SJSA1 (cell line): ENCODE results near the gene PDLIM7. TPM values are rescaled to one million over a fixed set of nuclear protein-coding genes. Genes with fewer than 3 reads are reported as not detected.
"Not testable (repeated sequence)": the region's sequence is repeated elsewhere in the genome, so short reads cannot be mapped to it uniquely, and the experiment has no call there.

Source experiments
- DNase-seq, 2 experiments: peaks; one replicate each; pipeline ENCODE4 v3.0.0-alpha.2; 2015 to 2020; ENCODE audit warnings: low spot score in 2 of 2, low read depth in 1 of 2
- H3K27ac ChIP-seq: fragments of 250-450 bp; sonication (Bioruptor Pico); 2 replicates; pipeline ENCODE4 v1.5.1; 2020; ENCODE audit warnings: mild to moderate bottlenecking, moderate library complexity
- H3K27me3 ChIP-seq: fragments of 250-450 bp; sonication (Bioruptor Pico); replicated peaks from 2 replicates; pipeline ENCODE4 v1.5.1; 2020; ENCODE audit warnings: mild to moderate bottlenecking, moderate library complexity
- H3K36me3 ChIP-seq: fragments of 250-450 bp; sonication (Bioruptor Pico); 2 replicates; pipeline ENCODE4 v1.5.1; 2020; ENCODE audit warnings: mild to moderate bottlenecking
- H3K4me1 ChIP-seq: fragments of 250-450 bp; sonication (Bioruptor Pico); replicated peaks from 2 replicates; pipeline ENCODE4 v1.6.1; 2021; ENCODE audit warnings: mild to moderate bottlenecking
- H3K4me3 ChIP-seq: fragments of 250-450 bp; sonication (Bioruptor Pico); 2 replicates; pipeline ENCODE4 v1.5.1; 2020; ENCODE audit warnings: mild to moderate bottlenecking
- H3K9me3 ChIP-seq: fragments of 250-450 bp; sonication (Bioruptor Pico); replicated peaks from 2 replicates; pipeline ENCODE4 v1.5.1; 2020; ENCODE audit warnings: mild to moderate bottlenecking
- total RNA-seq: library from RNA; depleted of rRNA; stranded (reverse); fragments of >200 nt; shearing (Covaris generic); gene quantifications from 2 replicates; pipeline ENCODE4 v1.2.3, GENCODE V29; 2014; rRNA removed

PDLIM7 gene
- 175 and 274 TPM in 2 replicates for total RNA-seq

GRCh38 chr5:177497292-177498012 is at the start of gene PDLIM7:
PDLIM7 (minus strand) TSS chr5:177497604; CDS start chr5:177496512, 1,092 bp downstream.
- H3K27me3 ChIP-seq = no peaks in the 10 kb centered on the region
- H3K36me3 ChIP-seq = peaks cover 45% of the 10 kb centered on the region
- peak; percentile 98 to 100 for DNase-seq
- peak within 1 kb of the TSS; percentile 60 for H3K27ac ChIP-seq
- H3K4me3 ChIP-seq = peak within 1 kb of the TSS; percentile 68
- peaks cover 51% of the 10 kb centered on the region for H3K4me1 ChIP-seq
- no peaks in the 10 kb centered on the region for H3K9me3 ChIP-seq

- H3K36me3 ChIP-seq = peaks cover 43% of the 10 kb centered on the region
- 0 out of 2 replicates have a peak, but pooled peaks cover 3% of the 10 kb centered on the region for H3K9me3 ChIP-seq
- DNase-seq = peak; percentile 91 to 95
- H3K27ac ChIP-seq = peak overlapping the region; percentile 39
- H3K27me3 ChIP-seq = no peaks in the 10 kb centered on the region
- H3K4me3 ChIP-seq = no peak overlapping the region
- peaks cover 15% of the 10 kb centered on the region for H3K4me1 ChIP-seq
These were observed 48.9 kb upstream of the PDLIM7 start for GRCh38 chr5:177546258-177546741.

DNA sequence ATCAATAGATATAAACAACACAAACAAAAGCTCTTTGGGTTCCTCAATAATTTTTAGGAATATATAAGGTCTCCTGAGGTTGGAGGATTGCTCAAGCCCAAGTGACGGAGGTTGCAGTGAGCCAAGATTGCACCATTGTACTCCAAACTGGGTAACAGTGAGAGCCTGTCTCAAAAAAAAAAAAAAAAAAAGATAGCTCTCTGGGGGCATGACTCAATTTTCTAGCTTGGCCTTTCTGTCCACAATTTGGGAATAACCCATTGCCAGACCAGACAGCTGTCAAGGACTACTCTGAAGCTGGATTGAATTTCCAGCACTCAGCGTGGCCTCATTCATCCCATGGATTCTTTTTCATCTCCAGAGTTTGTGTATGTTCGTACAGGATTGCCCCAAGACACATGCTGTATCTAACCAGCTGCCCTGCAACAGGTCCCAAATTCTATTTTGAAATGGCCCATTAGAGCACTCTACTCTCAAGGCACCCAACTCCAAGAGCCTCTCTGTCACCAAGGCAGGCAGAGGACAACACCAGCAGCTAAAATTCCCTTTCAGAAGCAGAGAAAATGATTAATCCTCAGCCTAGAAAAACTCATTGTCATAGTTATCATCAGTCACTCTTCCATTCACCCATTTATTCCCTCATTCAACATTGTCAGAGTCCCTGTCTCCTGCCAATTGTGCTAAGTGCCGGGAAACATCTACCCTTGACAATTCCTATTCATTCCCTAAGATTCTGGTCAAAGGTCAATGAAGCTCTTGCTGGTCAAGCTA is 48.3 kb upstream of the PDLIM7 start:
- Histone ChIP-seq H3K27ac (peak overlapping the region; percentile 0; the same call in 1 of the 2 replicates), H3K9me3 (0 out of 2 replicates have a peak, but pooled peaks cover 3% of the 10 kb centered on the region), H3K27me3 (no peaks in the 10 kb centered on the region), H3K36me3 (peaks cover 41% of the 10 kb centered on the region), H3K4me3 (no peak overlapping the region), H3K4me1 (peaks cover 15% of the 10 kb centered on the region)
- no peak for DNase-seq

- H3K27ac ChIP-seq = no peak overlapping the region
- peaks cover 26% of the 10 kb centered on the region for H3K4me1 ChIP-seq
- no peak for DNase-seq
These were observed 45.5 kb upstream of the PDLIM7 start for GRCh38 chr5:177542816-177543465.

GRCh38 chr5:177540438-177540837 is 43.0 kb upstream of the PDLIM7 start:
- no peaks in the 10 kb centered on the region for H3K9me3 ChIP-seq
- H3K27me3 ChIP-seq = no peaks in the 10 kb centered on the region
- DNase-seq = no peak
- H3K4me1 ChIP-seq = peaks cover 29% of the 10 kb centered on the region
- no peak overlapping the region for H3K27ac ChIP-seq
- H3K4me3 ChIP-seq = no peak overlapping the region
- H3K36me3 ChIP-seq = peaks cover 56% of the 10 kb centered on the region

More at GRCh38 chr5:177542816-177543465, 45.5 kb upstream of the PDLIM7 start:
- no peak overlapping the region for H3K4me3 ChIP-seq
- H3K36me3 ChIP-seq = peaks cover 42% of the 10 kb centered on the region
- H3K9me3 ChIP-seq = 0 out of 2 replicates have a peak, but pooled peaks cover 3% of the 10 kb centered on the region
- no peaks in the 10 kb centered on the region for H3K27me3 ChIP-seq

DNA sequence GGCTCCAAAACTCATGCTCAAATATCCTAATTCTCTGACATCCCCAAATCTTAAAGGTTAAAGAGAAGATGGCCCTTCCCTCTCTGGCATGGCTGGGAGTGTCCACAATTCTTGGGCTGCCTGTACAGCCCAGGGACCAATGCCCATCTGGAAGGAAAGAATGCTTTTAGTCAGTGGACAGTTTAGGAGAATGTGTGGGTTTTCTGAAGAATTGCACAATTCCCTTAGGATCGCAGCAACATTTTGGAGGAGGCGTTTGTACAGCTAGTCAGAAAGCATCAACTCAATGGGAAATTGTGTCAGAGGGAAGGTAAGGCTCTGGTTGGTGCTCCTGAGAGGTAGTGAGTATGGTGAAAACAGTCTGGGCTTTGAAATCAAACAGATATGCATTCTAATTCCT is 42.0 kb upstream of the PDLIM7 start:
- no peak for DNase-seq

GRCh38 chr5:177538876-177539275 is 41.5 kb upstream of the PDLIM7 start:
- H3K36me3 ChIP-seq = peaks cover 58% of the 10 kb centered on the region
- H3K27me3 ChIP-seq = no peaks in the 10 kb centered on the region
- H3K27ac ChIP-seq = no peak overlapping the region
- no peak overlapping the region for H3K4me3 ChIP-seq
- DNase-seq = no peak
- H3K9me3 ChIP-seq = no peaks in the 10 kb centered on the region
- H3K4me1 ChIP-seq = peaks cover 29% of the 10 kb centered on the region

More for the DNA sequence above, 42.0 kb upstream of the PDLIM7 start:
- Histone ChIP-seq H3K4me3 (no peak overlapping the region), H3K4me1 (peaks cover 29% of the 10 kb centered on the region), H3K27ac (no peak overlapping the region), H3K27me3 (no peaks in the 10 kb centered on the region), H3K36me3 (peaks cover 60% of the 10 kb centered on the region), H3K9me3 (no peaks in the 10 kb centered on the region)

DNA sequence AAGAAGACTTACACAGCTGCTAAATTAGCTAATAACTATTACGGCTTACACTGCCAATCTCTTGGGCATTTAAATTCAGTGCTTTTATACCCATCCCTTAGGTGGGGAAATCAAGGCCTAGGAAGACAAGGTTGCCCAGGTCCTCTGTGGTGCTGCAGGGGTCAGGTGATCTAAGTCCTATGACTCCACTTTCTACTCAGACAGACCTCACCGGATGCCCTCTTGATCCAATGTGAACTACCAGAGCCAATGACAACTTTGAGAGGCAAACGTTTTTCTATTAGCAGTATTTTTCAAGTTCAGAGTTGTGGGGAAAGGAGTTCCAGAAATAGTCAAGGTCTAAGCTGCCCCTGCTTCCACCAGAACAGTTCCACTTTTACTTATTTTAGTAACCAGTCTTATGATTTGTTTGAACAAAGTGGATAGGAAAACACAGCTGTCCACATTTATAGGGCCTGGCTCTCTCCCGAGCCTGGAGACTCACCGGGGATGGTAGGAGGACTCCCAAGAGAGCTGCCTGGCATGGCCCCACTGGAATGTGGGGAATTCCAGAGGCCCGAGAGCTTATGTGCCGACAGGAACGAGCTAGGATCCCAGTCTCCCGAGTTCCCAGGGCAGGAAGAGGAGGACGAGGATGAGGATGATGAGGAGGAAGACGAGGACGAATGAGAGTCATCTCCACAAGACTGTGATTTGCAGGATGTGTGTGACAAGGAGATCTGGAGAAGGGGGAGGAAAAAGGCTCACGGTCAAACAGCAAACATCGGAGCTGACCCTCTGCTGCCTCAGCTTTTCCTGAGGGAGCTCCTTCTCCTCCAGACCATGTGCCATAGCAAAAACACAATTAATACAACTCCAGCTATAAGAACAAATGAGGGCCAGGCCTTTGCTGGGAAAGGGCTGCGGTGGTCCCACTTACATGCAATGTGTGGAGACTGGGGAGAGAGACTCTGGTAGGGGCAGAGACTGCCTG is 40.3 kb upstream of the PDLIM7 start:
- Histone ChIP-seq H3K27ac (peak overlapping the region; percentile 71), H3K36me3 (peaks cover 58% of the 10 kb centered on the region), H3K4me1 (peaks cover 29% of the 10 kb centered on the region), H3K9me3 (no peaks in the 10 kb centered on the region), H3K4me3 (no peak overlapping the region), H3K27me3 (no peaks in the 10 kb centered on the region)
- peak; percentile 93 to 96 for DNase-seq

DNA sequence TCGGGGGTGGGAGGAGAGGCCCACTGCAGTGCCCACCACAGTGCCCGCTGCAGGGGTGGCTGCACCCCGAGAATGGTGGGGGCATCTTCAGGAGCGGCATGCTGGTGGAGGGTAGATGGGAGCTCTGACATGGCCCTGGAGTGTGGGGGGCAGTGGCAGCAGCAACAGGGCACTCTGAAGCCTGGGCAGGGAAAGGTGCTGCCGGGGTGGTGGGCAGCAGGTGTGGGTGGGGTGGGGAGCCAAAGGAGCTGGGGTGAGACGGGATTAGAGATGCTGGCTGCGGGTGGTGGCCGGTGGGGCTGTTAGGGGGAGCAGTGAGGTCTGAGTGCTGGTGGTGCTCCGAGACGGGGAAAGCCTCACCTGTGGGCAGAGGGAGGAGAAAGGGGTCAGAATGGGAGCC is 39.0 kb upstream of the PDLIM7 start:
- H3K27me3 ChIP-seq = no peaks in the 10 kb centered on the region
- no peak for DNase-seq
- H3K36me3 ChIP-seq = peaks cover 61% of the 10 kb centered on the region
- H3K9me3 ChIP-seq = no peaks in the 10 kb centered on the region
- no peak overlapping the region for H3K4me3 ChIP-seq
- no peak overlapping the region for H3K27ac ChIP-seq
- peaks cover 29% of the 10 kb centered on the region for H3K4me1 ChIP-seq

DNA sequence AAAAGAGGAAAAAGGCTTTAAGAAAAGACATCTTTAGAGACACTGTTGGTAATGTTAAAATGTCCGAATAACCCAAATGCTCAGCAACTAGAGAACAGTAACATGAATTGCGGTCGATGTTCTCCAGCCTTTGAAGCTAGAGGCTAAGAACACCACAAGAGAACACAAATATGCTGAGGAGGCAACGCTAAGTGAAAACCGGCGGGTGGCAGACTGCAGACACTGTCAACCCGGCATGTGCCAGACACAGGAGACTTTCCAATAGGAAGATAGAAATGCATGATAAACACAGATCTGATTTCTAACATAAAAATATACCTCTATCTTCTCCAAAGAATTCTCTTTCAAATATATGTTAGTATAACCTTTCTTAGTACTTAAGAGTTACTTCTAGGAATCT is 37.7 kb upstream of the PDLIM7 start:
- H3K4me3 ChIP-seq = no peak overlapping the region
- H3K36me3 ChIP-seq = peaks cover 72% of the 10 kb centered on the region
- no peak overlapping the region for H3K27ac ChIP-seq
- H3K4me1 ChIP-seq = peaks cover 29% of the 10 kb centered on the region
- H3K27me3 ChIP-seq = no peaks in the 10 kb centered on the region
- no peak for DNase-seq
- H3K9me3 ChIP-seq = no peaks in the 10 kb centered on the region

GRCh38 chr5:177534433-177534832 is 37.0 kb upstream of the PDLIM7 start:
- H3K27ac ChIP-seq, H3K9me3 ChIP-seq, H3K27me3 ChIP-seq, H3K4me3 ChIP-seq, DNase-seq: not testable (repeated sequence)
- Histone ChIP-seq H3K4me1 (peaks cover 29% of the 10 kb centered on the region), H3K36me3 (peaks cover 78% of the 10 kb centered on the region)

GRCh38 chr5:177531209-177531940 is 34.0 kb upstream of the PDLIM7 start:
- Histone ChIP-seq H3K4me1 (peaks cover 2% of the 10 kb centered on the region; the same call in 1 of the 2 replicates), H3K36me3 (peaks cover 91% of the 10 kb centered on the region), H3K27ac (no peak overlapping the region), H3K9me3 (no peaks in the 10 kb centered on the region), H3K4me3 (no peak overlapping the region), H3K27me3 (no peaks in the 10 kb centered on the region)
- no peak for DNase-seq
